Neural cell (in vitro differentiated cells): ENCODE results near the gene ADGRA1. TPM values are rescaled to one million over a fixed set of nuclear protein-coding genes. Genes with fewer than 3 reads are reported as not detected.

Experiments used
- H2AFZ ChIP-seq: fragments of 200-600, 300-800 bp; sonication (generic), shearing (Covaris generic); 2 replicates; pipeline ENCODE4 v1.6.0; 2014; ENCODE audit warnings: low read depth, mild to moderate bottlenecking, antibody characterized with exemption, low read length, moderate library complexity
- H3F3A ChIP-seq: fragments of 200-600 bp; shearing (Covaris generic); 2 replicates; pipeline ENCODE4 v1.6.1; 2016; ENCODE audit warnings: mild to moderate bottlenecking, moderate library complexity, mixed read lengths, antibody characterized with exemption, low read length; ENCODE audit not compliant: insufficient read depth, poor library complexity, severe bottlenecking
- H3K27ac ChIP-seq: fragments of 200-600, 300-800 bp; sonication (generic), shearing (Covaris generic); 2 replicates; pipeline ENCODE4 v1.5.1; 2014; ENCODE audit warnings: mild to moderate bottlenecking, low read length, moderate library complexity
- H3K27me3 ChIP-seq: fragments of 300-800, 200-600 bp; sonication (generic), shearing (Covaris generic); 2 replicates; pipeline ENCODE4 v1.6.0; 2014; ENCODE audit warnings: mild to moderate bottlenecking, low read depth, low read length, moderate library complexity; ENCODE audit not compliant: insufficient read depth
- H3K36me3 ChIP-seq: fragments of 300-800, 200-600 bp; sonication (generic), shearing (Covaris generic); 2 replicates; pipeline ENCODE4 v1.5.1; 2014; ENCODE audit warnings: mild to moderate bottlenecking, antibody characterized with exemption, low read length, moderate library complexity; ENCODE audit not compliant: insufficient read depth
- H3K4me2 ChIP-seq: fragments of 300-800, 200-600 bp; sonication (generic), shearing (Covaris generic); 2 replicates; pipeline ENCODE4 v1.6.0; 2014; ENCODE audit warnings: mild to moderate bottlenecking, low read length
- H3K4me3 ChIP-seq: fragments of 300-800, 200-600 bp; sonication (generic), shearing (Covaris generic); 2 replicates; pipeline ENCODE4 v1.5.1; 2014; ENCODE audit warnings: mild to moderate bottlenecking, low read length, moderate library complexity
- H3K79me2 ChIP-seq: fragments of 200-600 bp; shearing (Covaris generic); replicated peaks from 2 replicates; pipeline ENCODE4 v1.6.0; 2014; ENCODE audit warnings: mild to moderate bottlenecking, low read length, moderate library complexity; ENCODE audit not compliant: insufficient read depth
- H3K9ac ChIP-seq: fragments of 300-800, 200-600 bp; sonication (generic), shearing (Covaris generic); 2 replicates; pipeline ENCODE4 v1.6.1; 2016; ENCODE audit warnings: mild to moderate bottlenecking, low read length, mixed read lengths
- H3K9me2 ChIP-seq: fragments of 200-600 bp; shearing (Covaris generic); 2 replicates; pipeline ENCODE4 v1.6.1; 2016; ENCODE audit warnings: mild to moderate bottlenecking, low read length, mixed read lengths; ENCODE audit not compliant: insufficient read depth
- H3K9me3 ChIP-seq: fragments of 200-600, 300-800 bp; sonication (generic), shearing (Covaris generic); 2 replicates; pipeline ENCODE4 v1.6.1; 2016; ENCODE audit warnings: mild to moderate bottlenecking, mixed run types, low read length, moderate library complexity, mixed read lengths
- H4K20me1 ChIP-seq: fragments of 200-600 bp; shearing (Covaris generic); 2 replicates; pipeline ENCODE4 v1.6.1; 2016; ENCODE audit warnings: mild to moderate bottlenecking, mixed run types; ENCODE audit not compliant: insufficient read depth
- CTCF ChIP-seq: fragments of 450-650 bp; IDR thresholded peaks from 2 replicates; pipeline ENCODE4 v1.5.1; 2014; ENCODE audit warnings: antibody characterized with exemption, mild to moderate bottlenecking, moderate library complexity; ENCODE audit not compliant: poor library complexity, severe bottlenecking
- EP300 ChIP-seq: fragments of 450-650 bp; conservative IDR thresholded peaks from 2 replicates; pipeline ENCODE4 v1.6.1; 2014; ENCODE audit warnings: antibody characterized with exemption, mild to moderate bottlenecking, moderate library complexity; ENCODE audit not compliant: poor library complexity, severe bottlenecking
- EZH2 ChIP-seq: fragments of 200-600, 300-800 bp; shearing (Covaris generic), sonication (generic); IDR thresholded peaks from 2 replicates; pipeline ENCODE4 v1.6.1; 2014; ENCODE audit warnings: antibody characterized with exemption, low read length, borderline replicate concordance, mild to moderate bottlenecking; ENCODE audit not compliant: insufficient read depth, poor library complexity, severe bottlenecking
- MXI1 ChIP-seq: fragments of 450-650 bp; conservative IDR thresholded peaks from 2 replicates; pipeline ENCODE4 v1.6.1; 2014; ENCODE audit warnings: antibody characterized with exemption, mild to moderate bottlenecking; ENCODE audit not compliant: poor library complexity, severe bottlenecking
- POLR2AphosphoS5 ChIP-seq: IDR thresholded peaks from 2 replicates; pipeline ENCODE4 v1.6.1; 2012
- RAD21 ChIP-seq: fragments of 450-650 bp; conservative IDR thresholded peaks from 2 replicates; pipeline ENCODE4 v1.6.1; 2014; ENCODE audit warnings: antibody characterized with exemption, mild to moderate bottlenecking, moderate library complexity
- REST ChIP-seq: IDR thresholded peaks from 2 replicates; pipeline ENCODE4 v1.6.1; 2012; ENCODE audit warnings: borderline replicate concordance
- SMC3 ChIP-seq: fragments of 450-650 bp; conservative IDR thresholded peaks from 2 replicates; pipeline ENCODE4 v1.6.1; 2014; ENCODE audit warnings: antibody characterized with exemption, mild to moderate bottlenecking, moderate library complexity; ENCODE audit not compliant: poor library complexity
- TAF1 ChIP-seq: IDR thresholded peaks from 2 replicates; pipeline ENCODE4 v1.6.1; 2012; ENCODE audit warnings: low read depth
- polyA plus RNA-seq: library from polyadenylated mRNA; depleted of rRNA; stranded (reverse); fragments of >200 nt; gene quantifications from 2 replicates; pipeline ENCODE4 v1.2.3, GENCODE V29; 2014

Gene ADGRA1
- polyA plus RNA-seq, 1 donor from 2014 or later: 2.2 TPM

- no peaks in the 10 kb centered on the region for H3K36me3 ChIP-seq
- H3K9me3 ChIP-seq: no peaks in the 10 kb centered on the region
- peak; percentile 12 for TF ChIP-seq POLR2AphosphoS5
- no peak for TF ChIP-seq SMC3
- no peaks in the 10 kb centered on the region for H3K79me2 ChIP-seq
- peak overlapping the region; percentile 73 for H3K9ac ChIP-seq
- H3K27me3 ChIP-seq: no peaks in the 10 kb centered on the region
- peak overlapping the region; percentile 91 for H3K4me3 ChIP-seq
- H3K4me2 ChIP-seq: peak overlapping the region; percentile 73
- H2AFZ ChIP-seq: peak overlapping the region; percentile 56
- no peaks in the 10 kb centered on the region for H3F3A ChIP-seq
- no peaks in the 10 kb centered on the region for H4K20me1 ChIP-seq
- H3K27ac ChIP-seq: no peak overlapping the region
- no peaks in the 10 kb centered on the region for H3K9me2 ChIP-seq
Measured at GRCh38 chr10:133160826-133161471, 73.2 kb downstream of the ADGRA1 start.

GRCh38 chr10:133161486-133162109 lies 73.9 kb downstream of the ADGRA1 start:
- no peaks in the 10 kb centered on the region for H3K36me3 ChIP-seq
- no peak overlapping the region for H2AFZ ChIP-seq
- TF ChIP-seq MXI1 (no peak), POLR2AphosphoS5 (no peak), EZH2 (no peak), REST (no peak), CTCF (no peak), EP300 (no peak), TAF1 (no peak), SMC3 (no peak), RAD21 (no peak)
- H4K20me1 ChIP-seq: no peaks in the 10 kb centered on the region
- peak overlapping the region; percentile 73 for H3K4me2 ChIP-seq
- peak overlapping the region; percentile 91 for H3K4me3 ChIP-seq
- no peaks in the 10 kb centered on the region for H3K9me3 ChIP-seq
- no peaks in the 10 kb centered on the region for H3K27me3 ChIP-seq
- H3K27ac ChIP-seq: no peak overlapping the region
- no peaks in the 10 kb centered on the region for H3F3A ChIP-seq
- H3K79me2 ChIP-seq: no peaks in the 10 kb centered on the region
- peak overlapping the region; percentile 73 for H3K9ac ChIP-seq
- no peaks in the 10 kb centered on the region for H3K9me2 ChIP-seq
